Measurements from ENCODE around the gene FLYWCH2.
A peak's percentile ranks its signal among the peaks of the same experiment; 100 is the strongest.

The FLYWCH2 gene

DNA sequence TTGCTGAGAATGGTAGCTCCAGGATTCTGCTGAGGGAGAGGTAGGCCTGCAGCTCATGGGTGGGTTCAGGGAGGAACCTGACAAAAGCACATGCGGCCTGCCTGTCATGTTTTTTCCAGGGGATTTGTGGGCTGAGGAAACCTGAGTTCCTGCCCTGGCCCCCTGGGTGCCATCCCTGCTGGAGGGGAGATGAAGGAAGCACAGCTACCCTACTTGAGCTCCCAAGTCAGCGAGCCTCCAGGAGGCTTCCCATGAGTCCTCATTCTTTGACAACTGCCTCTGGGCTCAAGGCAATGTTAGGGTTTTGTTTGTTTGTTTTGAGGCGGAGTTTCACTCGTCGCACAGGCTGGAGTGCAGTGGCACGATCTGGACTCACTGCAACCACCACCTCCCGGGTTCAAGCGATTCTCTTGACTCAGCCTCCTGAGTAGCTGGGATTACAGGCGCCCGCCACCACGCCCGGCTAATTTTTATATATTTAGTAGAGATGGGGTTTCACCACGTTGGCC, 16.6 kb downstream of the FLYWCH2 start:
- TF ChIP-seq, protein P1, sequence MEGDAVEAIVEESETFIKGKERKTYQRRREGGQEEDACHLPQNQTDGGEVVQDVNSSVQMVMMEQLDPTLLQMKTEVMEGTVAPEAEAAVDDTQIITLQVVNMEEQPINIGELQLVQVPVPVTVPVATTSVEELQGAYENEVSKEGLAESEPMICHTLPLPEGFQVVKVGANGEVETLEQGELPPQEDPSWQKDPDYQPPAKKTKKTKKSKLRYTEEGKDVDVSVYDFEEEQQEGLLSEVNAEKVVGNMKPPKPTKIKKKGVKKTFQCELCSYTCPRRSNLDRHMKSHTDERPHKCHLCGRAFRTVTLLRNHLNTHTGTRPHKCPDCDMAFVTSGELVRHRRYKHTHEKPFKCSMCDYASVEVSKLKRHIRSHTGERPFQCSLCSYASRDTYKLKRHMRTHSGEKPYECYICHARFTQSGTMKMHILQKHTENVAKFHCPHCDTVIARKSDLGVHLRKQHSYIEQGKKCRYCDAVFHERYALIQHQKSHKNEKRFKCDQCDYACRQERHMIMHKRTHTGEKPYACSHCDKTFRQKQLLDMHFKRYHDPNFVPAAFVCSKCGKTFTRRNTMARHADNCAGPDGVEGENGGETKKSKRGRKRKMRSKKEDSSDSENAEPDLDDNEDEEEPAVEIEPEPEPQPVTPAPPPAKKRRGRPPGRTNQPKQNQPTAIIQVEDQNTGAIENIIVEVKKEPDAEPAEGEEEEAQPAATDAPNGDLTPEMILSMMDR (IDR thresholded peaks at IDR 0.05; ENCODE audit: insufficient read depth, low read length, missing control alignments): no peak
- CTCF ChIA-PET: interaction anchor here (1.1 kb wide), 1 partner anchor 11 kb away, joined by 4 read pairs; no protein-coding TSS in a partner anchor
- DNase-seq (ENCODE audit: low read depth, low spot score): no peak
- POLR2A ChIA-PET: no interaction called here
- no peak overlapping the region for H3K4me3 ChIP-seq (ENCODE audit: low read depth, low read length)

DNA sequence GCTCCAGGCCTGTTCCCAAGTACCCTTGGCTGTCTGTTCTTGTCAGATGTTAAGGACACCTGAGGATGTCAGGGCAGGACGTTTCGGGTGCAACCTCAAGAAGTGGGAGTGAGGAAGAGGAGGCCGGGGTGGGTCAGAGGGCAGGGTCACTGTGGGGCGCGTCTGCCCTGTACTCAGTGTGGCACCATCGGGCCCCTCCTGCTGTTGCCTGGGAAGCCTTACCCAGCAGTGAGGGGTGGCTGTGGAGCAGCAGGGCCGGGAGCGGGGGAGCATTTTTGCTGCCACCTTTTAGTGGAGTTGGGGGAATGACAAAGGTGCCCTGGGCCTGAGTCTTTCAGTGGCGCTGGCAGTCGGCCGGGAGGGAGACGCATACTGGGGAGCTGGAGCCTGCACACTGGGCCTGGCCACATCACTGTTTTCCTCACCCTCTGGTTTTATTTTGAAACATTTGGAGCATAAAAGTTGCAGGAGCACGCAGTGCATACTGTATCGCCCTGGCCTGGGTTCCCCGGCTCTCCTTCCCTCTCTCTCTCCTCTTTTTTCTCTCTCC, 17.6 kb downstream of the FLYWCH2 start:
- DNase-seq (ENCODE audit: low read depth, low spot score): no peak
- TF ChIP-seq, protein P1 (IDR thresholded peaks at IDR 0.05; ENCODE audit: insufficient read depth, low read length, missing control alignments): no peak
- H3K4me3 ChIP-seq (ENCODE audit: low read depth, low read length): no peak overlapping the region
- CTCF ChIA-PET: interaction anchor here (1.4 kb wide), 1 partner anchor 12 kb away, joined by 3 read pairs; no protein-coding TSS in a partner anchor
- POLR2A ChIA-PET: no interaction called here

DNA sequence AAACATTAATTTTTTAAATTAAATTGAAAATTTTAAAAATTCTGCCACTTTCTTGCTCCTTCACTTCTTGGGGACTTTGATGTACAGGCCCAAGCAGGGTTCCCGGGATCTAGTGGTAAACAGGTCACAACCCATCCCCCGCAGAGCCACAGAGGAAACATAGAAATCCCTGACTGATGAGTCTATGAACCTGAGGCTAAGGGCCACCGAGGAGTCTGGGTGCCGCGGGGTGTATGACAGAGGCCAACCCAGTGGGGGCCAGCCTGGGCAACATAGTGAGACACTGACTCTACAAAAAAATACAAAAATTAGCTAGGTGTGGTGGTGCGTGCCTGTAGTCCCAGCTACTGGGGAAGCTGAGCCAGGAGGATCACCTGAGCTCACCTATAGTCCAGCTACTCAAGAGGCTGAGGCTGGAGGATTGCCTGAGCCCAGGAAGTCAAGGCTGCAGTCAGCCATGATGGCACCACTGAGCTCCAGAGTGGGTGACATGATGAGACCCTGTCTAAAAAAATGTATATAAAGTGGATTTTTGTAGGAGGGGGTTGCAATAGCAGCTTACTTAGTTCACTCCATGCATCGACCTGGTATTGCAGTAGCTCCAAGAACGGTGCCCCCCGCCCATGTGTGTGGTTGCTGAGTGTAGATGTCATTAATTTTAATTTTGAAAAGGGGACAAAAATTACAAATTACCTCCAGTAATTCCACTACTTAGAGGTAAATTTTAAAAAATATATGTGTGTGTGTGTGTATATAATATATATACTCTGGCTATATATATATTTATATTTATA, 19.5 kb downstream of the FLYWCH2 start:
- DNase-seq (ENCODE audit: low read depth, low spot score): no peak
- ChIA-PET POLR2A (interaction anchor here (0.6 kb wide), 1 partner anchor 22 kb away, joined by 3 read pairs; no protein-coding TSS in a partner anchor), CTCF (interaction anchor here (0.8 to 1.8 kb wide), 10 partner anchors 10 to 64 kb away, joined by 3 to 13 read pairs (median 3); partner anchors contain the start of gene FLYWCH2)
- H3K4me3 ChIP-seq (ENCODE audit: low read depth, low read length): no peak overlapping the region
- TF ChIP-seq, protein P1 (IDR thresholded peaks at IDR 0.05; ENCODE audit: insufficient read depth, low read length, missing control alignments): no peak

DNA sequence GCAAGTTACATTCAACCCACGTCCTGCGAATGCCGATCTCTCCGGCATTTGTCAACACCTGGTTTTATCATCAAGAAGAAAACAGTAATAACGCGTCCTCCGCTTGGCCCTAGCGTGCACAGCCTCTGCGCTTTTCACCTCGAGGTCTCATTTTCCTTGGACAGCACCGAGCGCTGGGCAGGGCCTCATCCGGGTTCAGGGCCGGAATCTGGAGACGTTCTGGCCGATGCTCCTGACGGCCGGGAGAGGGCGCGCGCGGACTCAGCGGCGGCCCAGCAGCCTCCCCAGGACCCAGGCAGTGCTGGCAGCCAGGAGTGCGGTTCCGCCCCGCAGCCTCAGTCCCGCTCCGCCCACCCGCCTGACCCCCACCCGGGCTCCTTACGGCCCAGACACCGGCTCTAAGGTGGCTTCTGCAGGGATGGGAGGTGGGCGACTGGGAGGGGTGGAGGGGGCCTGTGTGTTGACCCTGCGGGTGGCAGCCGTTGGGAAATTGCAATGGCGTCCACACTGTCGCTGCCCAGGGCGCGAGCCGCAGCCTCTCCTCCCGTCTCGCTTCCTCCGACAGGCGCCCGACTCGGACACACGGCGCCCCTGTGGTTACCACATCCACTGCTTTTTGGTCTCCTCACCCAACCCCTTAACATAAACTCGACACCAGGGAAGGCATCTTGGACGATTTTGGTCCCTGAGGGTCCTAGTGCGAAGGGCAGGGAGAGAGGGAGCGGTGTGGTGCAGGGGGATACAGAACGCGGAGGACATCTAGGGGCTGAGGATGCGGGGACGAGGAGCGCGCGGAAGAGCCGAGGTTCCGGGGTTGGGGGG, 21.3 kb downstream of the FLYWCH2 start:
- TF ChIP-seq, protein P1 (IDR thresholded peaks at IDR 0.05; ENCODE audit: insufficient read depth, low read length, missing control alignments): peak; percentile 98
- POLR2A ChIA-PET: no interaction called here
- DNase-seq (ENCODE audit: low read depth, low spot score): no peak
- CTCF ChIA-PET: interaction anchor here (0.7 to 1.3 kb wide), 10 partner anchors 9 to 65 kb away, joined by 3 to 7 read pairs (median 5); partner anchors contain the start of gene FLYWCH2
- peak overlapping the region; percentile 78 for H3K4me3 ChIP-seq (ENCODE audit: low read depth, low read length)

DNA sequence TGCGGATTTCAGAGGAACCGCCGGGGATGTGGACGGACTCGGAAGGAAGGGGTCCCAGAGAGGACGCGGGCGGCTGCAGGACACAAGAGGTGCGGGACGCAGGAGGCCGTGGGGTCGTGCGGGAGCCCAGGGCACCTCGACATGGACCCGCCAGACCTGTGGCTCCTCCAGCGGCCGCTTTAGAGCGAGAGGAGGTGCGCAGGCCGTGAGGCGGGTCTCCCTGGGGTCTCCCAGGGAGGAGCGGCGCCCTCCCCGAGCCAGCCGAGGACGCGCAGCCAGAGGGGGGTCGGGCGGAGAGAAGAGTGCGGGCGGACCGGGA, 21.9 kb downstream of the FLYWCH2 start:
- peak overlapping the region; percentile 78 for H3K4me3 ChIP-seq (ENCODE audit: low read depth, low read length)
- no peak for DNase-seq (ENCODE audit: low read depth, low spot score)
- ChIA-PET POLR2A (interaction anchor here (1.1 kb wide), 1 partner anchor 22 kb away, joined by 11 read pairs; the partner anchor contains the start of gene FLYWCH2), CTCF (interaction anchor here (1.6 kb wide), 2 partner anchors 15 to 22 kb away, joined by 6 to 11 read pairs; no protein-coding TSS in a partner anchor)
- TF ChIP-seq, protein P1 (IDR thresholded peaks at IDR 0.05; ENCODE audit: insufficient read depth, low read length, missing control alignments): no peak
